Astrocyte of the spinal cord (primary cell): Measurements from ENCODE around the gene TFAP2D.

Experiments
- DNase-seq: peaks from one replicate; pipeline ENCODE4 v3.0.0; 2011; ENCODE audit warnings: low read depth, low spot score
- H3K4me3 ChIP-seq: 2 replicates; pipeline ENCODE4 v1.5.1; 2011; ENCODE audit warnings: low read depth, mild to moderate bottlenecking, low read length, moderate library complexity
- CTCF ChIP-seq: IDR thresholded peaks from 2 replicates; pipeline ENCODE4 v1.5.1; 2012; ENCODE audit warnings: low read depth, mild to moderate bottlenecking, low read length, inconsistent platforms
- in situ Hi-C: cut with HindIII; loops from 2 replicates; pipeline ENCODE4 v1.10.0; 2017; ENCODE audit warnings: low sequenced_read_pairs

Gene TFAP2D

DNA sequence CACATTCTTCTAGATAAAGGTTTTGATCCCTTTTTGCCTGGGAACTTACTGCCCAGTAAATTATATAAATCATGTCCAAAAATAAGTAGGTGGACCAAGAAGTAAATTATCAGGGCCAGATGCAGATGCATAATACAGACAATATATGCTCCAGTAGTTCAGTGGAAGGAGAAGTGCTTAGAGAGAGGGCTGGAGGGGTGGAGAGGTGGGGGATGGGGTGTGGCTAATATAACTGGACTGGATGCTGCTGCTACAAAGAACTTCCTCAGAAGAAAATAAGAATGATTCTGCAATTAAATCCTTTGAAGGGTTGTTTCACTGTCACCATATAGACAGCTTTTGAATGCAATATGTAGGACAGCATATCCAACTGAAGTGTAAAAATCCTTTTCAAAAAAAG lies 14.8 kb upstream of the TFAP2D start:
- H3K4me3 ChIP-seq = no peak overlapping the region
- DNase-seq = no peak
- in situ Hi-C loops = no loop called here
- no peak for TF ChIP-seq CTCF

DNA sequence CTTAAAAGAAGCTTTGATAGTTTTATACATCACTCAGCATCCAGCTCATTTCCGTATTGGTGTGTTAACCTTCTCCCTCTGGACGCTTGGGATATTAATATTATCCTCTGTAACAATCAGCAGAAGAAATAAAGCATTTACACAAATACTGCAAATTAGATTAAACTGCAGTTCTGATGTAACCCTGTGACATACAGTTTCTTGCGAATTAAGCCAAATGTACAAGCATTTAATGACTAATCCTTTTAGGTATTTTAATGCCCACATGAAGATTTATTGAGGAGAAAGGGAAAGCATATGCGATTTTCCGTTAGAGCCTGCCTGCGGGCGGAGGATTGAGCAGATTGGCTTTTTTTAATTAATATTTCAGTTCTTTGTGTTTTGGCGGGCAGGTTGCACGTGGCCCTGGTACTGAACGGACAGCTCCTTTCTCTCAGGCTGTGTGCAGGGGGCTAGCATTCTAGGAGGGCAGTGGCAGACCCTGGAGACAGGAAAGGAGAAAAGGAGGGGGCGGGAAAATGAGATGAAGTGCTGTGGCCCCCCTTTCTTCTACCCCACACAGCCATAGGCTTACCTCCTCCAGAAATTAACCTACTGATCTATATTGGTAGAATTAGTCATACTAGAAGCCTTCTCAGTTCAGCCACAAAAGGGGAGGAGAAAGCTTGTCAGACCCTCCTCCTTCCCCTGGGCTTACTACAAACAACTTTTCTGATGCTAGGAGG lies 14.1 kb upstream of the TFAP2D start:
- in situ Hi-C loops = no loop called here
- DNase-seq = no peak
- no peak overlapping the region for H3K4me3 ChIP-seq
- TF ChIP-seq CTCF = no peak

- in situ Hi-C loops = no loop called here
- TF ChIP-seq CTCF = no peak
These were observed 6.8 kb upstream of the TFAP2D start for GRCh38 chr6:50706575-50706974.

DNA sequence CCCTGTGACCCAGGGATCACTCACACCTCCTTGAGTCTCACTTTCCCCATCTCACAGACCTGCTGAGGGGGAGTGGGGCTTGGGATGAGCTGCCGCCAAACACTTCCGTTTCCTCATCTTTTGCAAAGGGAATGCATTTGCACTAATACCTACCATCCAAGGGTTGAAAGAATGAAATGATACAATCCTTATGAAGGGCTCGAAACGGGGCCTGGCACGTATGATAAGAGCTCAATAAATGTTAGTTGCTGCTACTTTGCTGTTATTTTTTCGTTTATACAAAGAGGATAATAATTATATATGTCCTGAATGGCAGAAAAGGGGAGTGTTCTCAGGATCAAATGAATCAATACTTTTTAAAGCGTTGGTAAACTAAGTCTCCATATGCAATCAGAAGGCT lies 6.1 kb upstream of the TFAP2D start:
- no peak overlapping the region for H3K4me3 ChIP-seq
- no peak for TF ChIP-seq CTCF
- in situ Hi-C loops = no loop called here
- no peak for DNase-seq

More at GRCh38 chr6:50706575-50706974, 6.8 kb upstream of the TFAP2D start:
- DNase-seq = no peak
- H3K4me3 ChIP-seq = no peak overlapping the region

DNA sequence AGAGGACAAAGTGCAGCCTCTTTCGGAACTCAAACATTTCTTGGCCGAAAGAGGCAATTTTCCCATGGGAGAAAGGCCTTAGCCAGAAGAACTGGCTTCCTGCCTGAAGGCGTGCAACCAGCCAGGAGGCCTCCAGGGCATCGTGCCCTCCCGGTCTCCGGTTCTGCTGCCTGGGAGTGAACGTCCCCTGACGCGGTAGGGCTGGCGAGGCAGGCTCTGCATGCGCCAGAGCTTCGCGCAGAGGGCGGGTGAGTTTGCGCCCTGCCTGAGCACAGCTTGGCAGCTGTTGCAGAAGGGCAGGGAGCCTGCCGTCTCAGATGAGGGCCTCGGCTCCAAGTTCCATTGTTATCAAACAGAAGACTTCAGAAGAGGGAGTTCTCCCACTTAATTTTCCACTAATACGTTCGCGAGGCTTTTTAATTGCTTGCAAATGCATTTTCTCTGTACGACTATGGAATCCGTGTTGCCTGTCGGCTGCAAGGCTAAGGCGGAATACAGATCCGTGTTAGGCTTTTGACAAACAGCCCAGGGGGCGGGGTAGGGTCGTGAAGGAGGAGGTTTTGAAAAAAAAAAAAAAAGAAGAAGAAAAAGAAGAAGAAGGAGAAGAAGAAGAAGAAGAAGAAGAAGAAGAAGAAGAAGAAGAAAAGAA lies 5.5 kb upstream of the TFAP2D start:
- in situ Hi-C loops = no loop called here
- DNase-seq = no peak
- no peak overlapping the region for H3K4me3 ChIP-seq
- TF ChIP-seq CTCF = no peak

- no peak overlapping the region for H3K4me3 ChIP-seq
- in situ Hi-C loops = no loop called here
- TF ChIP-seq CTCF = no peak
- no peak for DNase-seq
These were observed 4.5 kb upstream of the TFAP2D start for GRCh38 chr6:50708664-50709365.
